ENCODE measurements around the gene DPP10.

Gene DPP10

DNA sequence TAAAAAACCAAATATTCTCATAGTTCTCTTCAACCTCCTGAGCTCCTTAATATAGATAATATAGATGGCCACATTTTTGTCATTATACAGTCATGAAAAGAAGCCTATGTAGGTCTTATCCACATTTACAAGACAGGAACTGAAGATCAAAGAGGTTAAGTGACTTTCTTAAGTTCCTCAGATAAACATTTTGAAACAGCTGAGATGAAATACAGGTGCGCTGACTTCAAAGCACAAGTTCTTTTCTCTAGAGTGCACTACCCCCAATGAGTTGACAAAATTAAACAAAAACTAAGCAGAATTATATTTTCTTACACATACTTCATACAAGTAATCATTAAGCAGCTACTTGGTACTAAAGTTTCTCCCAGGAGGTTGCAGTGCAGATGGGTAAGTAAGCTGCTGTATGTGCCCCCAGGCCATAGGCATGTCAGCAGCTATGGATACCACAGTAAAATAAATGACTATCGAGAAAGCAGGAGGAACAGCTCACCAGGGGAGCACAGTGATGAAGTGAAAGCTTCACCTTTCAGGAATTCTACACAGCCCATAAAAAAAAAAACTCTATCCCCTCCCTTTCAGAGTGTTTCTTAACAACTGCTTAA, 199.8 kb downstream of the DPP10 start:
- H3K27ac ChIP-seq = no peak overlapping the region
- TF ChIP-seq, protein P1, sequence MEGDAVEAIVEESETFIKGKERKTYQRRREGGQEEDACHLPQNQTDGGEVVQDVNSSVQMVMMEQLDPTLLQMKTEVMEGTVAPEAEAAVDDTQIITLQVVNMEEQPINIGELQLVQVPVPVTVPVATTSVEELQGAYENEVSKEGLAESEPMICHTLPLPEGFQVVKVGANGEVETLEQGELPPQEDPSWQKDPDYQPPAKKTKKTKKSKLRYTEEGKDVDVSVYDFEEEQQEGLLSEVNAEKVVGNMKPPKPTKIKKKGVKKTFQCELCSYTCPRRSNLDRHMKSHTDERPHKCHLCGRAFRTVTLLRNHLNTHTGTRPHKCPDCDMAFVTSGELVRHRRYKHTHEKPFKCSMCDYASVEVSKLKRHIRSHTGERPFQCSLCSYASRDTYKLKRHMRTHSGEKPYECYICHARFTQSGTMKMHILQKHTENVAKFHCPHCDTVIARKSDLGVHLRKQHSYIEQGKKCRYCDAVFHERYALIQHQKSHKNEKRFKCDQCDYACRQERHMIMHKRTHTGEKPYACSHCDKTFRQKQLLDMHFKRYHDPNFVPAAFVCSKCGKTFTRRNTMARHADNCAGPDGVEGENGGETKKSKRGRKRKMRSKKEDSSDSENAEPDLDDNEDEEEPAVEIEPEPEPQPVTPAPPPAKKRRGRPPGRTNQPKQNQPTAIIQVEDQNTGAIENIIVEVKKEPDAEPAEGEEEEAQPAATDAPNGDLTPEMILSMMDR (conservative IDR thresholded peaks at IDR 0.05) = no peak

DNA sequence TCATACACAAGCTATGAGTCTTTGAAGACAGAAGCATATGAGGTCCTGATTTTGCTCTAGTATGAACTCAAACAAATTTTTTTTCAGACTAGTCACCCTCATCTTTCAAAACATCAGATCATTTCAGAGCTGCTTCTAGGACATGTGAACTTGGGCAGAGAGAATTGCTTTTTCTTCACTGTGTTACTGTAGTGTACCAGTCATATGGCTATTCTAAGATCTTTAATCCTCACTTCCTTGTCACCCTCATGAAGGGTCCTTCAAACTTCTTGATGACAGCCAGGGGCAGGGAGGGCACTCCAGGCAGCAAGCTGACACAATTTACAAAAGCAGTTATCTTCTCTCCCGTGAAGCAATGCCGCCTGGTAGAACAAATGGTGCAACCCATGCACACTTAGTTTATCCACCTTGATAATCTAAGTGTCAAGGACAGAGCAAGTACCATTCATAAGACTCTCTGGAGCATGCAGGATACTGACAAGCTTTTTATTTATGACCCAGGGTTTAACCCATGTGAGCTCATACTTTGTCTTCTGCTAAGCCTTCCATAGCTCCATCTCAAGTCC, 200.6 kb downstream of the DPP10 start:
- no peak overlapping the region for H3K27ac ChIP-seq
- TF ChIP-seq, protein P1 (conservative IDR thresholded peaks at IDR 0.05) = no peak

DNA sequence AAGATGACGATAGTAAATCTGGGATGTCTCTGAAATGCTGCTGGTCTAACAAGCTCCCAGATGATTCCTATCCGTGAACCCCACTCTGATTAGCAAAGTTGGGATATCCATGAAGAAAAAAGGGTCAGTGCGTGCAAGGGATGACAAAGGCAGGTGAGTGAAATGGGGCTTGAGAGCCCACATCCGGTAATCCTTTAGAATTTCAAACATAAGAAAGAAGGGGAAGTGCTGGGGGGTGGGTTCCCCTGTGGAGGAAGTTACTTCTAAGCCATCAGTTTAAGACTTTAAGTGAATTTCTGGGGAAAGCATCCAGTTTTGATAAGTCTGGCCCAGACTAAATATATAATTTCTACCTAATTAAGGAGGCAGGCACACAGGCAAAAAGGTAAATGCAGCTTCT, 209.5 kb downstream of the DPP10 start:
- TF ChIP-seq, protein P1 (conservative IDR thresholded peaks at IDR 0.05) = no peak
- no peak overlapping the region for H3K27ac ChIP-seq

DNA sequence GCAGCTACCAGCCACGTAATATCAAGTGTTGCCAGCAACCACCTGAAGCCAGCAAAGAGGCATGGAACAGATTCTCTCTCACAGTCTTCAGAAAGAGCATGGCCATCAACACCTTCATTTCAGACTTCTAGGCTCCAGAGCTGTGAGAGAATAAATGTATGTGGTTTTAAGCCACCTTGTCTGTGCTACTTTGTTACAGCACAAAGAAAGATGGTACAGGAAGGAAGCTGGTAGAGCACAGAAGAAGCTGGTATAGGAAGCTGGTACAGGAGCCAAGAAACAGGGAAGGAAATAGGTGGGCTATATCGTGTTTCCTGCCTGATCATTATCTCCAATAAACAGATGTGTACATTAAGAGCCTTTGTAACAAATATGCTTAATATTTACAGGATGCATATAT, 217.4 kb downstream of the DPP10 start:
- TF ChIP-seq, protein P1 (conservative IDR thresholded peaks at IDR 0.05) = no peak
- no peak overlapping the region for H3K27ac ChIP-seq

DNA sequence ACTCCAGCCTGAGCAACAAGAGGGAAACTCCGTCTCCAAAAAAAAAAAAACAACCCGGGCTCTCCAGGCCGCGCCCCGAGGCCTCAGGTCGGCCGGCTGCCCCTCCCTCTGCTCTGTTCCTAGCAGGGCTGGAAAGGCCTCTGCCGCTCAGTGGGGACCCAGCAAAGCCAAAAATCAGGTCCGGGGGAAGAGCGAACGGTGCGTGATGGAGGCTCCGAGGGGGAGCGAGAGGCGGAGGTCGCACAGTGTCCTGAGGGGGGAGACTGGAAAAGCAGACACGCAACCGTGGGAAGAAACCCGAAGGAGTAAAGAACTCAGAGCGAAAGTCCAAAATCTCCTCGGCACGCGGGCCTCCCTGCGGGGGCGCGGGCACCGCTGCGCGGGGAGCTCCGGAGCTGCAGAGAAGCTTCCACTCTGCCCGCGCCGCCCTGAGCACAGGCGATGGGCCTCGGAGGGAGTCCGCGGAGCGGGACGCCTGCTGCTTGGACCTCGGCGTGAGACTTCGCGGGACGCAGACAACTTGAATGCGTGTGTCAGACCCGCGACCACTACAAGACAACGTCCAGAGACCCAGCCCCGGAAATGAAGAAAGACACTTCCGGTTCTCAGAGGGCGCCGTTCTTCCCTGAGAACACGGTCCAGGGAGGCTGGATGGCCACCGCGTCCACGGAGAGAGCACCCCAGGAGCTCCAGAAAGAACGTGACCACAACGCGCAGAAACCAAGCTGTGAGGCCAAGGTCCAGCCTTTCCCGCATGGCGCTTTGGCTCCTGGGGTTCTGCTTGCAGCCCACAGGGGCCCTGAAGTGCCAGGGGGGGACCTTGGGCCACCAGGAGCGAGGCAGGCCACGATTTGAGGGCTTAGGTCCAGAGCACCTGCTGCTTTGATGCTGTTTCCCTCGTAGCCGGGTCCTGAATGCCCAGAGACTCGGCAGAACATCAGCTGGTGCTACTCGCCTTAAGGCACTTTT, 219.8 kb downstream of the DPP10 start:
- no peak overlapping the region for H3K27ac ChIP-seq
- TF ChIP-seq, protein P1 (conservative IDR thresholded peaks at IDR 0.05) = no peak

DNA sequence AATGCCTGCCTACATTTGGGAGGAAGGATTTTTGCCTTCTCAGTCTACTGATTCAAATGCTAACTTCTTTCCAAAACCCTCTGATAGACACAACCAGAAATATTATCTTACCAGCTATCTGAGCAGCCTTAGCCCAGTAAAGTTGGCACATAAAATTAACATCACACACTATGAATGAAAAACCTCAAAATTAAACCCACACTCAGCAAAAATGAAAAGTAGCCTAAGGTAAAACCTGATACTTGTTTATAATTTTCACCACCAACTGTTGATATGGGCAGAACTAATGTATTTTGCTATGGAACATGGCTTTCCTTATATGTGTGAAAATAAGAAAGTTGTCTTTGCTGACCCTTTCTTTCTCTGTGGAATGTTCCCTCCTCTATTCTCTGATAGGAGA, 226.0 kb downstream of the DPP10 start:
- TF ChIP-seq, protein P1 (conservative IDR thresholded peaks at IDR 0.05) = no peak
- no peak overlapping the region for H3K27ac ChIP-seq

DNA sequence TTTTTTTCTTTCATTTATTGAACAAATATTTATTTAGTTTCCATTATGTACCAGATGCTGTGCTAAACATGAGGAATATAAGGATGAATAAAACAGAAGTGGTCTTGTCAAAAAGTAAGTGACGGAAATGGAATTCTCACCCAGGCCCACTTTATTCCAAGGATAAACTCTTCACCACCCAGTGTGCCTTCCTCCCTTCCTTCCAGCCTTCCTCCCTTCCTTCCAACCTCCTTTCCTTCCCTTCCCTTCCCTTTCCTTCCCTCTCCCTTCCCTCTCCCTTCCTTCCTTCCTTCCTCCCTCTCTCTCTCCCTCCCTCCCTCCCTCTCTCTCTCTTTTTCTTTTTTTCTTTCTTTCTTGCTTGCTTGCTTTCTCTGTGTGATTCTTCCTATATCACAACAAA, 240.8 kb downstream of the DPP10 start:
- H3K27ac ChIP-seq = no peak overlapping the region
- TF ChIP-seq, protein P1 (conservative IDR thresholded peaks at IDR 0.05) = no peak
